Astrocyte (in vitro differentiated cells and primary cell): ENCODE results near the gene THADA. TPM values are rescaled to one million over a fixed set of nuclear protein-coding genes. Genes with fewer than 3 reads are reported as not detected.

Experiments used
- DNase-seq: peaks from one replicate; pipeline ENCODE4 v3.0.0-alpha.2; 2010; ENCODE audit warnings: low read depth
- FAIRE-seq: peaks from 2 replicates; lab custom pipeline; 2011; peaks lifted over from hg19 to GRCh38; lab: Jason Lieb, UNC
- H2AFZ ChIP-seq: 2 replicates; pipeline ENCODE4 v1.6.0; 2012; ENCODE audit warnings: low read depth, low read length, inconsistent platforms
- H3K27ac ChIP-seq: 2 replicates; pipeline ENCODE4 v1.5.1; 2011; ENCODE audit warnings: low read depth, low read length, inconsistent platforms
- H3K27me3 ChIP-seq: 2 replicates; pipeline ENCODE4 v1.6.0; 2011; ENCODE audit warnings: low read length, inconsistent platforms; ENCODE audit not compliant: insufficient read depth
- H3K36me3 ChIP-seq: 2 replicates; pipeline ENCODE4 v1.5.1; 2011; ENCODE audit warnings: low read length, inconsistent platforms; ENCODE audit not compliant: insufficient read depth
- H3K4me1 ChIP-seq: 2 replicates; pipeline ENCODE4 v1.5.1; 2011; ENCODE audit warnings: low read length, inconsistent platforms; ENCODE audit not compliant: insufficient read depth
- H3K4me2 ChIP-seq: 2 replicates; pipeline ENCODE4 v1.6.0; 2012; ENCODE audit warnings: low read length, inconsistent platforms
- H3K4me3 ChIP-seq: 2 replicates; pipeline ENCODE4 v1.5.1; 2011; ENCODE audit warnings: low read depth, mild to moderate bottlenecking, low read length, inconsistent platforms; ENCODE audit not compliant: insufficient read depth
- H3K79me2 ChIP-seq: 2 replicates; pipeline ENCODE4 v1.6.0; 2012; ENCODE audit warnings: mild to moderate bottlenecking, low read length, inconsistent platforms; ENCODE audit not compliant: insufficient read depth
- H3K9ac ChIP-seq: 2 replicates; pipeline ENCODE4 v1.6.0; 2012; ENCODE audit warnings: mild to moderate bottlenecking, low read length, inconsistent platforms
- H3K9me3 ChIP-seq: 2 replicates; pipeline ENCODE4 v1.5.1; 2012; ENCODE audit warnings: low read depth, mild to moderate bottlenecking, low read length, inconsistent platforms; ENCODE audit not compliant: insufficient read depth
- H4K20me1 ChIP-seq: 2 replicates; pipeline ENCODE4 v1.6.0; 2012; ENCODE audit warnings: low read length, inconsistent platforms; ENCODE audit not compliant: insufficient read depth
- H3K27ac Mint-ChIP-seq: one replicate; pipeline ENCODE4 v1.8.0; 2021; ENCODE audit warnings: mild to moderate bottlenecking, mixed read lengths; ENCODE audit not compliant: unreplicated experiment
- H3K27me3 Mint-ChIP-seq: one replicate; pipeline ENCODE4 v1.8.0; 2021; ENCODE audit warnings: low read depth, mixed read lengths; ENCODE audit not compliant: unreplicated experiment
- H3K36me3 Mint-ChIP-seq: one replicate; pipeline ENCODE4 v1.8.0; 2021; ENCODE audit warnings: low read depth, mixed read lengths; ENCODE audit not compliant: unreplicated experiment
- H3K4me1 Mint-ChIP-seq: one replicate; pipeline ENCODE4 v1.8.0; 2021; ENCODE audit warnings: low read depth, mixed read lengths; ENCODE audit not compliant: unreplicated experiment
- H3K4me3 Mint-ChIP-seq: one replicate; pipeline ENCODE4 v1.8.0; 2021; ENCODE audit warnings: mild to moderate bottlenecking, moderate library complexity, mixed read lengths; ENCODE audit not compliant: unreplicated experiment
- H3K9me3 Mint-ChIP-seq: one replicate; pipeline ENCODE4 v1.8.0; 2021; ENCODE audit warnings: mild to moderate bottlenecking, mixed read lengths; ENCODE audit not compliant: unreplicated experiment
- EZH2 ChIP-seq: IDR thresholded peaks from 2 replicates; pipeline ENCODE4 v1.6.1; 2012; ENCODE audit warnings: mild to moderate bottlenecking, low read length, inconsistent platforms; ENCODE audit not compliant: insufficient read depth
- total RNA-seq: library from RNA; stranded (reverse); gene quantifications from 2 replicates; pipeline ENCODE4 v1.2.1, GENCODE V29; 2021
- TF ChIP-seq, protein P1 (sequence below): IDR thresholded peaks from 2 replicates; pipeline ENCODE4 v1.5.1; 2011; ENCODE audit warnings: low read depth, mild to moderate bottlenecking, inconsistent platforms, low read length, moderate library complexity; ENCODE audit not compliant: insufficient read depth

The THADA gene
- total RNA-seq, 1 donor from 2014 or later = 16.2 TPM

DNA sequence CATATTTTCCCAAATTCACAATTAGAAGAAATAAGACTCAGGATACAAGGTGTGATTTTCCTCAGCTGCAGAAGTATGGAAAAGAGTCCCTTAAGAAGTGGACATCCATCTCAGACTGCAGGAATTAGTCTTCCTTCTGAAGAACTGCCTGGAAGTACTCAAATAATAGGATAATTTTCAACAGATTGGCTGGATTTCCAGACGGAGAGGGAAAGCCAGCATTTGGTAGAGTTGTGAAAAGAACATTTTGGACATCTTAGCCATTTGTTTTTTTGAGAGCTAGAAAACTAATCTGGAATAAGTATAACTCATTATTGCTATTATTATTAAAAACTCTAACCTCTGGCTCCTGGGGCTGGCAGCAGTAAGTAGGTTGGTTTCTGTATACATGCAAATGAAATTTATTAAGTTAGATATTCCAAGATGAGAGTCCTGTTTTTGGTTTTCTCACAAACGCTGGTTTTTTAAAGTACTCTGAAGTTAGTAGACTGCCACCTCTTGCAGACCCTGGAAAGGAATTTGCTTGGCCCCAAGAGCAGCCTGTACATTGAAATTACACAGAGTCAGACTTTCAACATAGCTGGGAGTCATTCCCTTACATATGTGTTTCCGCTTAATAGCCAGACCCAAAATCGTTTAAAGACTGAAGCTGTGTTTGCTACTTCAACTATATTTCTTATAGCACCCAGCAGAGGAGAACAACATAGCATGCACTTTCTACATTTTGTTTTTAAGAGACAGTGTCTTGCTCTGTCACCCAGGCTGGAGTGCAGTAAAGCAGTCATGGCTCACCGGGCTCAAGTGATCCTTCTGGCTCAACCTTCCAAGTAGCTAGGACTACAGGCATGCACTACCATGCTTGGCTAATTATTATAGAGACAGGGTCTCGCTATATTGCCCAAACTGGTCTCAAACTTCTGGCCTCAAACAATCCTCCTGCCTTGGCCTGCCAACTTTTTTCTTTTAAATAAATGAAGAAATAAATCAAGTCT is 142.4 kb downstream of the THADA start:
- H3K27ac Mint-ChIP-seq = no peak overlapping the region

DNA sequence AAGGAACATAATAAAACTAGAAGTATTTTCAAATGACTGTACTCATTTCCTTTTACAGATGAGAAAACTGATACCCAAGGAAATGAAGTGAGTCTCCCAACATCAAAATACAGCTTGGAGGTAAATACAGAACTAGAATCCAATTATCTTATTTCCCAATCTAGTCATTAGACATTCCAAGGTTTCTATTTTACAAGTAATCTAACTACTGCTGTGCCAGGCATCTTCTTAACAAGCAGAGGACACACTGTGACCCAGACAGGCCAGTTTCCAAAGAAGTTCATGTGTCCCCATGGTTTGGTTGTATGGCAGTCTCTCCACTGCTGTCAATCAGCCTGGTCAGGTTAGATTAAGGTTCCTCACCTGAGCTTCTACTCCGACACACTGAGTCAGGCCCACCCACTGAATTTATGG is 143.5 kb downstream of the THADA start:
- FAIRE-seq (no peak), DNase-seq (no peak)
- Histone ChIP-seq H3K9me3 (no peaks in the 10 kb centered on the region), H4K20me1 (peaks cover 3% of the 10 kb centered on the region), H3K4me2 (no peak overlapping the region), H3K4me3 (no peak overlapping the region), H3K36me3 (no peaks in the 10 kb centered on the region), H3K79me2 (no peaks in the 10 kb centered on the region), H2AFZ (no peak overlapping the region), H3K27me3 (no peaks in the 10 kb centered on the region), H3K4me1 (peaks cover 12% of the 10 kb centered on the region), H3K9ac (no peak overlapping the region), H3K27ac (no peak overlapping the region)
- H3K4me1 Mint-ChIP-seq = peaks cover 16% of the 10 kb centered on the region
- no peak overlapping the region for H3K4me3 Mint-ChIP-seq
- H3K36me3 Mint-ChIP-seq = no peaks in the 10 kb centered on the region
- no peak overlapping the region for H3K27ac Mint-ChIP-seq
- H3K27me3 Mint-ChIP-seq = no peaks in the 10 kb centered on the region
- H3K9me3 Mint-ChIP-seq = no peaks in the 10 kb centered on the region
- no peak for TF ChIP-seq EZH2
- TF ChIP-seq, protein P1, sequence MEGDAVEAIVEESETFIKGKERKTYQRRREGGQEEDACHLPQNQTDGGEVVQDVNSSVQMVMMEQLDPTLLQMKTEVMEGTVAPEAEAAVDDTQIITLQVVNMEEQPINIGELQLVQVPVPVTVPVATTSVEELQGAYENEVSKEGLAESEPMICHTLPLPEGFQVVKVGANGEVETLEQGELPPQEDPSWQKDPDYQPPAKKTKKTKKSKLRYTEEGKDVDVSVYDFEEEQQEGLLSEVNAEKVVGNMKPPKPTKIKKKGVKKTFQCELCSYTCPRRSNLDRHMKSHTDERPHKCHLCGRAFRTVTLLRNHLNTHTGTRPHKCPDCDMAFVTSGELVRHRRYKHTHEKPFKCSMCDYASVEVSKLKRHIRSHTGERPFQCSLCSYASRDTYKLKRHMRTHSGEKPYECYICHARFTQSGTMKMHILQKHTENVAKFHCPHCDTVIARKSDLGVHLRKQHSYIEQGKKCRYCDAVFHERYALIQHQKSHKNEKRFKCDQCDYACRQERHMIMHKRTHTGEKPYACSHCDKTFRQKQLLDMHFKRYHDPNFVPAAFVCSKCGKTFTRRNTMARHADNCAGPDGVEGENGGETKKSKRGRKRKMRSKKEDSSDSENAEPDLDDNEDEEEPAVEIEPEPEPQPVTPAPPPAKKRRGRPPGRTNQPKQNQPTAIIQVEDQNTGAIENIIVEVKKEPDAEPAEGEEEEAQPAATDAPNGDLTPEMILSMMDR = no peak

More for the DNA sequence above, 142.4 kb downstream of the THADA start:
- Histone ChIP-seq H3K4me2 (no peak overlapping the region), H3K4me3 (no peak overlapping the region), H3K27ac (no peak overlapping the region), H3K9me3 (no peaks in the 10 kb centered on the region), H3K9ac (no peak overlapping the region), H4K20me1 (peaks cover 3% of the 10 kb centered on the region), H2AFZ (no peak overlapping the region), H3K4me1 (peaks cover 17% of the 10 kb centered on the region), H3K36me3 (no peaks in the 10 kb centered on the region), H3K79me2 (no peaks in the 10 kb centered on the region), H3K27me3 (no peaks in the 10 kb centered on the region)
- DNase-seq = no peak
- no peak overlapping the region for H3K4me3 Mint-ChIP-seq
- no peak for FAIRE-seq
- H3K36me3 Mint-ChIP-seq = no peaks in the 10 kb centered on the region
- TF ChIP-seq, protein P1 = no peak
- TF ChIP-seq EZH2 = no peak
- H3K4me1 Mint-ChIP-seq = peaks cover 22% of the 10 kb centered on the region
- no peaks in the 10 kb centered on the region for H3K9me3 Mint-ChIP-seq
- no peaks in the 10 kb centered on the region for H3K27me3 Mint-ChIP-seq
